Fibroblast of peridontal ligament (primary cell): ENCODE measurements around the gene HDAC11.
"Not testable (repeated sequence)": the region's sequence is repeated elsewhere in the genome, so short reads cannot be mapped to it uniquely, and the experiment has no call there.

Experiments used
- DNase-seq: peaks from one replicate; pipeline ENCODE4 v3.0.0-alpha.2; 2010; ENCODE audit errors: extremely low read depth

The HDAC11 gene, protein sequence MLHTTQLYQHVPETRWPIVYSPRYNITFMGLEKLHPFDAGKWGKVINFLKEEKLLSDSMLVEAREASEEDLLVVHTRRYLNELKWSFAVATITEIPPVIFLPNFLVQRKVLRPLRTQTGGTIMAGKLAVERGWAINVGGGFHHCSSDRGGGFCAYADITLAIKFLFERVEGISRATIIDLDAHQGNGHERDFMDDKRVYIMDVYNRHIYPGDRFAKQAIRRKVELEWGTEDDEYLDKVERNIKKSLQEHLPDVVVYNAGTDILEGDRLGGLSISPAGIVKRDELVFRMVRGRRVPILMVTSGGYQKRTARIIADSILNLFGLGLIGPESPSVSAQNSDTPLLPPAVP

DNA sequence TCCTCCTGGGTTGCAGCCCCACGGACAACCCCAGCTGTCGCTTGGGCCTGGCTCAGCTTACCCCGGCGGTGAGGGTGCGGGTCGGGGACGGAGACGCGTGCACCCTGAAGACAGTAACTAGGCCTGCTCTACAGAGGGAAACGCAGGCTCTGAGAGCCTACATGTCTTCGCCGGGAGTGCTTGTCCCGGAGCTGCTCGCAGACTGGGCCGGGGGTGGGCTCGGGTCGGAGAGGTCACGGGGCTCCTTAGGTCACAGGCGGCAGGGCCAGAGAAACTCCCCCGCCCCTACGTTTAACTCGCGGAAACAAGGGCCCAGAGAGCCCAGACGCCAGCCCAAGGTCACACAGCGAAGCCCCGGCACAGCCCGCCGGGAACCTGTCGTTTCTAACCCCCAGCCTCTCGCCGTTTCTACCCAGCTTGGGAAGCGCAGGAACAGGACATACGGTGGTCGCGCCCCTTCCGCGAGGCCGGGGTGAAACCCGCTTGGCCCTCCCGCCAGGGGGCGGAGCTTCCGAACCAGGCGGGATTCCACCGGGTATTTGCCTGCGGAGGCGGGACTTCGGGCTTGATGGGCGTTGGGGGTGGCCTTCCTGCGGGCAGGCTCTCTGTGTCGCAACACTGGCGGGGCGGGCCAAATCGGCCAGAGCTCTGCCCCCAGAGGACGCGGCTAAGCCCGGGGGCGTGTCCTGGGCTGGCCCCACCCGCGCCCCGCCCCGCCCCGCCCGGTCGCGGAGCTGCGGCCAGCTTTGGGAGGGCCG lies at the start of gene HDAC11:
Gene HDAC11 (plus strand): TSS at position 725 of the 758 bp plus-strand sequence. CDS start 42 bp downstream, outside the sequence.
- peak; percentile 94 for DNase-seq

DNA sequence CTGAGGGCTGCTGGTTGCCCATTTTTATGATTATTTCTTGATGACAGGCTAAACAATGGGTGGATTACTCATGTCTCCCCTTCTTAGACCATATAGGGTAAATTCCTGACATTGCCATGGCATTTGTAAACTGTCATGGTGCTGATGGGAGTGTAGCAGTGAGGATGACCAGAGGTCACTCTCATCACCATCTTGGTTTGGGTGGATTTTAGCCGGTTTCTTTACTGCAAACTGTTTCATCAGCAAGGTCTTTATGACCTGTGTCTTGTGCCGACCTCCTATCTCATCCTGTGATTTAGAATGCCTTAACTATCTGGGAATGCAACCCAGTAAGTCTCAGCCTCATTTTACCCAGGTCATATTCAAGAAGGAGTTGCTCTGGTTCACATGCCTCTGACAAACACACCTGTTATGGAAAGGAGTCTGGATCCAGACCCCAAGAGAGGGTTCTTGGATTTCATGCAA lies 49.7 kb upstream of the HDAC11 start:
- not testable (repeated sequence) for DNase-seq

DNA sequence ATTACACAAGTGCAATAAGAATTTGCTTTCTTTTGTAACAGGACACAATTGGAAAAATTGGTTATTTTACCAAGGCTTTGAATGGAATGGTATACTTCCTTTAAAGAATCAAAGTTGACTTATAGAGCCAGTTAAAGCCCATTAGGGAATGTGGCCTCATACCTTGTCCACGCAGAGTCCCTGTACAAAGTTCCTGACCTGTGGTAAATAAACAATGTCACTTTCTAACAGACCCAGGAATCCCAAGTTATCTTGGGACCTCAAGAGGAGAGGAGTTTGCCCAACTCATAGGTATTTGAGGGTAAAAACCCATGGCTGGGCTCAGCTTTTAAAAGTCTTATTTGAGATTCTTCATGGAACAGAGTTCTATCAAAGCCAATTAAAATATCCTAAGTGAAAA lies 48.0 kb upstream of the HDAC11 start:
- no peak for DNase-seq

DNA sequence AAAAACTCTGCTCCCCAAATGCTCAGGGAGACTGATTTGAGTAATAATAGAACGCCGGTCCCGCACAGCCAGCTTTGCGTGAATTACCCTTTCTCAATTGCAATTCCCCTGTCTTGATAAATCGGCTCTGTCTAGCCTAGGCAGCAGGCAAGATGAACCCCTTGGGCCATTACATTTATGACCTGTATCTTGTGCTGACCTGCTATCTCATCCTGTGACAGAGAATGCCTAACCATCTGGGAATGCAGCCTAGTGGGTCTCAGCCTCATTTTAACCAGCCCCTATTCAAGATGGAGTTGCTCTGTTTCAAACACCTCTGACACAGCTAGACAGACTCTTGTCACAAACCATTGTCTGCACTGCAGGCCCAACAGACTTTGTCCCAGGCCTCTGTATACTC lies 46.2 kb upstream of the HDAC11 start:
- no peak for DNase-seq

DNA sequence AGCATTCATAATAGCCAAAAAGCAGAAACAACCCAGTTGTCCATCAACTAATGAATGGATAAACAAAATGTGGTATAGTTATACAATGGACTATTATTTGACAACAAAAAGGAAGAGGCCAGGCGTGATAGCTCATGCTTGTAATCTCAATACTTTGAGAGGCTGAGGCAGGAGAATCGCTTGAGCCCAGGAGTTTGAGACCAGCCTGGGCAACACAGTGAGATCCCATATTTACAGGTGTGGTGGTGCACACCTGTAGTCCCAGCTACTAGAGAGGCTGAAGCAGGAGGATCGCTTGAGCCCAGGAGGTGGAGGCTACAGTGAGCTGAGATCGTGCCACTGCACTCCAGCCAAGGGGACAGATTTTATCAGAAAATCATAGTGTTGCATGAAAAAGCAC lies 43.9 kb upstream of the HDAC11 start:
- DNase-seq: not testable (repeated sequence)

DNA sequence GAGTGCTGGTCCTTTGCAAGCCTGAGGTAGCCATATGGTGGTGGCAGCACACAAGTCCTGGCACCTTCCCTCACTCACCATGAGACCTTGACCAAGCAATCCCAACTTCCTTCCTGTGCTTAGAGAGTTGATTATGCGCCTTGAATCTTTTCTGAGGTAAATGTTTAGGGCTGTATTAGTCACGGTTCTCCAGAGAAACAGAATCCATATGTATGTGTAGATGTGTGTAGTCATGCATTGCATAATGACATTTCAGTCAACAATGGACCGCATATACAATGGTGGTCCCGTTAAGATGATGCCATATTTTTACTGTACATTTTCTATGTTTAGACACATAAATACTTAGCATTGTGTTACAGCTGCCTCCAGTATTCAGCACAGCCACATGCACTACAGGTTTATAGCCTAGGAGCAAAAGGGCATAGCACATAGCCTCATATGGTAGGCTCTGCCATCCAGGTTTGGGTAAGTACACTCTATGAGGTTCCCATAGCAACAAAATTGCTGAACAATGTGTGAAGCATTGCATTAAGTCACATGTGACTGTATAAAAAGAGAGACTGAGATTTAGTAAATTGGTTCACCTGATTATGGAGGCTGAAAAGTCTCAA lies 39.8 kb upstream of the HDAC11 start:
- DNase-seq: no peak

DNA sequence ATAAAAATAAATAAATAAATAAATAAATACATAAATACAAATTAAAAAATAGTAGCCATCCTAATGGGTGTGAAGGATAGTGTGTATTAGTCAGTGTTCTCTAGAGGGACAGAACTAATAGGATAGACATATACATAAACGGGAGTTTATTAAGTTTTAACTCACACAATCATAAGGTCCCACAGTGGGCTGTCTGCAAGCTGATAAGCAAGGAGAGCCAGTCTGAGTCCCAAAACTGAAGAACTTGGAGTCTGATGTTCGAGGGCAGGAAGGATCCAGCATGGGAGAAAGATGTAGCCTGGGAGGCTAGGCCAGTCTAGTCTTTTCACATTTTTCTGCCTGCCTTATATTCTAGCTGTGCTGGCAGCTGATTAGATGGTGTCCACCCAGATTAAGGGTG lies 37.2 kb upstream of the HDAC11 start:
- not testable (repeated sequence) for DNase-seq

DNA sequence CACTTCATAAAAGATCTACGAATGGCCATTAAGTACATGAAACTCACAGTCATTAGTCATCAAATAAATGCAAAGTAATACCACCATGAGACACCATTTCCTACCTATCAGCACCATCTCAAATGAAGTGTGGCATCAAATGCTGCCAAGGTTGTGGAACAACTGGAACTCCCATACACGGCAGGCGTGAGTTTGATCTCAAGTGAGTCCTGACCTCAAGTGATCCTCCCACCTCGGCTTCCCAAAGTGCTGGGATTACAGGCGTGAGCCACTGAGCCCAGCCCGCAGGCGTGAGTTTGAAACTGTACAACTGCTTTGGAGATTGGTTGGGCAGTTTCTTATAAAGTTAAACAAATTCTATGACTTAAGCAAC lies 28.8 kb upstream of the HDAC11 start:
- no peak for DNase-seq

DNA sequence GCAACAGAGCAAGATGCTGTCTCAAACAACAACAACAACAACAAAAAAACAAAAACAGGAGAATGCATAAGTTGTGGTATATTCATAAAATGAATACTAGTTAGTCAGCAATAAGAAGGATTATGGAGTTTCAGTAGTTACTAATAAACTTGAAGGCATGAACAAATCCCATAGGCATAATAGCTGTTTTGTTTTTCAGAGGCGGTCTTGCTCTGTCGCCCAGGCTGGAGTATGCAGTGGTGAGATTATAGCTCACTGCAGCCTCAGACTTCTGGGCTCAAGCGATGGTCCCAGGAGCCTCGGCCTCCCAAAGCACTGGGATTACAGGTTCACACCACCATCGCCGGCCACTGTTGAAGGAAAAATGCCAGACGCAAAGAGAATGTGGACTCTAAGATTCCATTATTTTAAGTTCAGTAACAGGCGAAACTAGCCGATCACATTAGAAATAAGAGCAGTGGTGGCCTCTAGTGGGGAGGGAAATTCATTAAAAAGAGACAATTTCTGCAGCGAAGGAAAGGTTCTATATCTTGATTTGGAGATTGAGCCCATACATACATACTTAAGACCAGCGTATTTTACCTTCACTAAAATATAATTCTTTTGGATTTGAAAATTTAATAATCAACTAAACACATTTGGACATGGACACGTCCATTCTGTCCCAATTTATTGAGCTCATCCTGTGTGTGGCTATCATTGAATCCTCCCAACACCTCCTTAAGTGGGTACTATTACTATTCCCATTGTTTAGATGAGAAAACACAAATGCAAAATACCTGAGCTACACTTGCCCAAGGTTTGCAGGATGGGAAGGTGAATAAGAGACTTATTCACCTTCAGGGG lies 27.4 kb upstream of the HDAC11 start:
- DNase-seq: peak; percentile 71

DNA sequence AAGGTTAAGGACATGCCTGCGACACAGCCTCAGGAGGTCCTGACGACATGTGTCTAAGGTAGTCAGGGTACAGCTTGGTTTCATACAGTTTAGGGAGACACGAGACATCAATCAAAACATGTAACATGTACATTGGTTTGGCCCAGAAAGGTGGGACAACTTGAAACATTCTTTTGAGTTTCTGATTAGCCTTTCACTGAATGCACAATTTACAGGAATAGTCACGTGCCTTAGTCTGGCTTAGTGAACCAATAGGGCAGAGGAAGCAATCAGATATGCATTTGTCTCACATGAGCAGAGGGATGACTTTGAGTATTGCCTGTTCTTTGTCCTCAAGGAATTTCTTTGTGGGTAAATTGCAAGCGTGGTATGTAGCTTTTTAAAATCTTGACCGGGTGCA lies 24.5 kb upstream of the HDAC11 start:
- peak; percentile 11 for DNase-seq

DNA sequence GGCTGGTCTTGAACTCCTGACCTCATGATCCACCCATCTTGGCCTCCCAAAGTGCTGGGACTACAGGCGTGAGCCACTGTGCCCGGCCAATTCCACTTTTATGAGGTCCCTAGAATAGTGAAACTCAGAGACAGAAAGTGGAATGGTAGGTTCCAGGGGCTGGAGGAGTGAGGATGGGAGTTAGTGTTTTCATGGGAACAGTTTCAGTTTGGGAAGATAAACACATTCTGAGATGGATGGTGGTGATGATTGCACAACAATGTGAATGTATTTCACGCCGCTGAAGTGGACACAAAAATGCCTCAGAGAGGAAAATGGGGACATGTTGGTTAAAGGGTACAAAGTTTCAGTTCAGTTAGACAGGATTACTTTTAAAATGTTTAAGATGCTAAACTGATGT lies 22.5 kb upstream of the HDAC11 start:
- no peak for DNase-seq

DNA sequence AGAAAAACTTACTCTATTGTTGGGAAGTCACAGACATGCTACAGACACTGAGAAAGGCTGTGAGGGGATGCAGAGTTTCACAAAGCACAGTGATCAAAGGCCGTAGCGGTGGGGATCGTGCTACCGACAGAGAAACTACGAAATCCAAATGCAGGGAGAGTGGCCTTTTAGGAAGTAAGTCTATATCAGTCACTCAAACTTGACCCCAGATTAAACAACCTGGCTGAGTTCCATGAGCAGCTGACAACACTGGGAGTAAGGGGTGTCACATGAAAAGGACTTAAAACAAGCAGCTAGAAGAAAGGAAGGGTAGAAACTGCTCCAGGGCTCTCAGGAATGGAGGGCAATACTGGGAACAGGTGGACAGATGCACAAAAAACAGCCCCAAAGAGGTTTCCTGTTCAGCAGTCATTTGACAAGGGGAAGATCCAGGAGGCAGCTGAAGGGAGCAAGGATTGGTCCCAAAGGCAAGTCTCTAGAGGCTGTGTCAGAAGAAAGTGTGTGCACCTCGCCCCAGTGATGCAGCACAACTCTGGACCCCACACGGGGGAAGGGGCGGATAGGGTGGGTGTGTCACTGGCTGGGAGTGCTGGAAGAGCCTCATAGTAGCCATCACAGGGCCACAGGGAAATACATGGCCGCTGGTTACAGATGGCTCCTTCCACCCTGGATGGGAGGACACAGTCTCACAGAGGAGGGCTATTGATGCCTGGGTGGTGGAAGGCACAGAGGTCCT lies 20.3 kb upstream of the HDAC11 start:
- DNase-seq: no peak

DNA sequence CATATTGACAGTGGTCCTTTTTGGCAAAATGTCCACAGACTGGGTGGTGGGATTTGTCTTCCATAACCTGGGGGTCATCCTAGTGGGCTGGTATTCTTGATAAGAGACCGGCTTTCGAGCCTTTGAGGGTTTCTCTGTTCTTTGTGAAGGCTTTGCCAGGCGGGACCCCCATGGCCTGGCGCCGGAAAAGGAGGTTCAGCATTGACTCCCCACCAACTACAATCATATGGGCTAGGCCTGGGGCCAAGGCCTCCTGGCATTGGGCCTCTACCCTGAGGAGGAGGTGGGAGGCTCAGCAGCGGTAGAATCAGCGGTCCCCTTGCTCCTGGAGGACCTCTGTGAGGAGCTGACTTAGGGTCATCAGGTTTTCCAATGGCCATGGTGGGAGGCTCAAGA lies 19.8 kb upstream of the HDAC11 start:
- DNase-seq: no peak

DNA sequence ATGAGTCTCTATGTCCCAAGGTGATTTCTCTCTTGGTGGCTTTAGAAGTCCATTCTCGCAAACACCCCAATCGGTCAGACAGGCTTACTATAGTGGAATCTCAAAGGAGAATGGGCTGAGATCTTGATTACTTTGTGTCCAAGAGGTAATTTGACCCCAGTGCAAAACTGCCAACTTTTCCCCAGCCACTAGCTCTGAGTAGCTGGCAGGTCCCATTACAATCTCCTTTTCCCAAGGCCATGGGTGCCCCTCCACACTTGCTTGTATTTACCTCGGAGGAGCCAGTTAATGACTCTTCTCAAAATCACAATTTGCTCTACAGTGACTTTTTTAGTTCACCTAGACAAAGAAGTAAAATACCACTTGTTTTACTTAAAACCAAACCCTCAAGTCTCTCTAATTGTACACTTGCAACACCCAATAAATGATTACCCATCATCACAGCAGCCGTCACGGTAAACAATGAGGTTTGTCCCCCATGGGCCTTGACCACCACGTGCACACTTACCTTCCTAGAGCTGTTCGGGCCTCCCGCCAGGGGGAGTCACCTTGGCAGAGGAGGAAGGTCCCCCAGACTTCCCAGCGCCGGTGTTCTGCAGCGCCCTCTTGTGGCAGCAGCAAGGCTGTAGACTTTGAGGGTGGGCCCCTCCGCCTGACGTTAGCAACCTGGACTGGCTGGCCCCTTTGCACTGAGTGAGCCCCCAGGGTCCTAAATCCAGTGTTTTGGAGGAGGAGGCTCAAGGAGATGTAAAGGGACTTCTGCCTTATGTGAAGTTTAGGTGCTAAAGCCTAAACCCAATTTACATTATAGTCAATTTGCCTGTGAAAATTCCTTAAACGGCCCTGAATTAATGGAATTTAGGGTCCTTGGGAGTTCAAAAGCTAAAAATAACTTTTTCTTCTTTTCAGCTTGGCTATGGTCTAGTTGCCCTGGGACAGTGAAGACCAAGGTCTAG lies 18.7 kb upstream of the HDAC11 start:
- no peak for DNase-seq

DNA sequence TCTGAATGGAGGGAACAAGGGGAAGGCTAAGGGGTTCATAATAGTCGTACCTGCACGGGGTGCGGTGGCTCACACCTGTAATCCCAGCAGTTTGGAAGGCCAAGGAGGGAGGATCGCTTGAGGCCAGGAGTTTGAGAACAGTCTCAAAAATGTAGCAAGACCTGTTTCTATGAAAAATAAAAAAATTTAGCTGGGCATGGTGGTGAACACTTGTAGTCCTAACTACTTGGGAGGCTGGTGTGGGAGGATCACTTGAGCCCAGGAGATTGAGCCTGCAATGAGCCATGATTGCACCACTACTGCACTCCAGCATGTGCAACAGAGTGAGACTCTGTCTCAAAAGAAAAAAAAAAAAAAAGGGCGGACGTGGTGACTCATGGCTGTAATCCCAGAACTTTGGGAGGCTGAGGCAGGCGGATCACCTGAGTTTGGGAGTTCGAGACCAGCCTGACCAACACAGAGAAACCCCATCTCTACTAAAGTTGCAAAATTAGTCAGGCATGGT lies 17.9 kb upstream of the HDAC11 start:
- DNase-seq: no peak

DNA sequence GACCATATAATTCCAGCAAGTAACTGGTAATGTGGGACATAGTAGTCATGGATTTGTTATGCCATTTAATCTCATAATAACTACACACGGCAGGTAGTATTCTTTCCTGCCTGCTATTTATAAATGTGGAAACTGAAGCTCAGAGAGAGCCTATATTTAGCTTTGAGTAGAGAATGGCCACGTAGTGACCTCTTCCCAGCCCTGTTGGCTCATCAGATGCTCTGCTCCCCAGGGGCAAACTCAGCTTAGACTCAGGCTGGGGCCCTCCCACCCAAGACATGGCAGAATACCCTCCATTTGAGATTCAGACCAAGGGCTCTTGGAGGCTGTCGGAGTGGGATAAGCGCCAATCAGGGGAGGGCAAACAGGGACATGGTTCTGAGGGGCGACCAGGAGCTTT lies 17.3 kb upstream of the HDAC11 start:
- DNase-seq: no peak

DNA sequence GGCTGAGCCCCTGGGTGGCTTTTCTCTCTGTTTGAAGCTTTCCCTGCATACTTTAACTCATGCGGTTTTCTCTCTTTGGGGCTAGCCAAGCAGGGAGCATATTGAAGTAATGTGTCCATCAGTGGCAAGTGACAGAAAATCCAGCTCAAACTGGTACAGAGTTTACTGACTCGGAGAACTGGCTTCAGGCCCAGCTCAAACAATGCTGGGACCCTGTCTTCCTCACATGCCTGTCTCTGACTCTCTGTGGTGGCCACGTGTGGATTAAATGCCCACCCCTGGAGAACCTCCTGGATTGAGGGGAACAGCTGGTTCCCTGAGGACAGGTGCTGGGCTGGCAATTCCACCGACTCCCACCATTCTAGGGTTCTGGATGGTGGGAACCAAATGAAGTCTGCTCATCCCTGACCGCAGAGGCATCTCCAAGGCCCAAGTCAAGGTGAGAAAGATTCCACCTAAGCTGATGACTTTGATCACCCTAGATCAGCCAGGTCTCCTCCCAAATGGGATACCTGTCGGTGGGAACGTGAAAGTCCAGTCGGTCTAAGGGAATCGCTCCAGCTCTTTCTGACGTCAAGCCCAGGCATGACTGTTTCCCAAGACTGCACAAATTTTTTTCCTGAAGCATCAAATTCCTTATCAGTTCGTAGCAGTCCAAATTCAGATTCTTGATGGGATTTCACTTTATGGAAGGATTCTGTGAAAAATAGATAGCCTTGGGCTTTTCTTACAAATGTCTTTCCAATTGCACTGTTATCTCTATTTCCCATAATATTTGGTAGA lies 16.3 kb upstream of the HDAC11 start:
- DNase-seq: no peak

DNA sequence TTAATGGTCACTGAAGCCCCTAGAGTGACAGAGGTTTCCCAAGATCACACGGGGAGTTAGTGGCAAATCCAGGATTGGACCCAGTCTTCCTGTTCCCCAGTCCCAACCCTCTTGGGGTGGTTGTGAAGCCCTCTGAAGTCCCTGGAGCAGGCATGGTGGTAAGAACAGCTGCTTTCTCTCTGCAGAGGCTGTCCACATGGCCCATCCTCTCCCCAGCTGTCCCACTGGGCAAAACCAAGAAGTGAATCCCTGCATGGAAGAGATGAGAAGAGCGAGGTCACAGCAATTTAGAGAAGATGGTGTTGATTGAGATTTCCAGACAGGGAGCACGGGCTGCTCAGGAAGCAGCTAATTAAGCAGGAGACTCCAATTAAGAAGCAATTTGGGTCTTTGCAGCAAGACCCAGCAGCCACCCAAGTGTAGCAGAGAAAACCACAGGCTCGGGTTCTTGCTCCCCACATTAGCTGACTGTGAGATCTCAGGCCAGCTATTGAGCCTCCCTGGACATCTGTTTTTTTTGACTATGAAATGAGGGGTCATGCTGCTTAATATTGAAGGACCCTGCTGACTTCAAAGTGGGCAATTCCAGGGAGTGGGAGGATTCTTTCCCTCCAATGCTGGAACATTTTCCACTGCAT lies 14.8 kb upstream of the HDAC11 start:
- DNase-seq: no peak

DNA sequence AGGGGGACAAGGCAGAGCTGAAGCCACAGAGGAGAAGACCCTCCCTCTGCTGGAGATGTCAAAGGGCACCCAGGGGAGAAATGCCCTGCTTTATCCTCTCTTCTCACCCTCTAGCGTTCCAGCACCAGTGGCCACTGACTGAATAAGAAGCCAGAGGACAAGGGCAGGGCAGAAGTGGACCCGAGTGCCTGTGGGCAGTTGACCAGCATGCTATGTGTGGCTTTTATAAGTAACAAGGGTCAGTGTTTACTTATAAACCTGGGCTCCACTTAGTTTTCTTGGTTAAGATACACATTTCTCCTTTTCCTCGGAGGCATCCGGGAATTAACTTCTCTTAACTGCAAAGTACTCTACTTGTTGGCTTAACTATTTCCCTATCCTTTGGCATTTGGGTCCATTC lies 13.3 kb upstream of the HDAC11 start:
- no peak for DNase-seq
